OCI-LY3 (cell line): Measurements from ENCODE around the gene OMA1.

ENCODE experiments used
- CTCF ChIP-seq: fragments of 200-600, 300-600 bp; sonication (generic); IDR thresholded peaks from 2 replicates; pipeline ENCODE4 v1.5.1; 2014; ENCODE audit warnings: antibody characterized with exemption, low read length, low read depth
- EZH2phosphoT487 ChIP-seq: fragments of 200-600 bp; shearing (Covaris generic); IDR thresholded peaks from 2 replicates; pipeline ENCODE4 v1.6.1; 2018; ENCODE audit warnings: antibody characterized with exemption, mixed run types, low read depth

DNA sequence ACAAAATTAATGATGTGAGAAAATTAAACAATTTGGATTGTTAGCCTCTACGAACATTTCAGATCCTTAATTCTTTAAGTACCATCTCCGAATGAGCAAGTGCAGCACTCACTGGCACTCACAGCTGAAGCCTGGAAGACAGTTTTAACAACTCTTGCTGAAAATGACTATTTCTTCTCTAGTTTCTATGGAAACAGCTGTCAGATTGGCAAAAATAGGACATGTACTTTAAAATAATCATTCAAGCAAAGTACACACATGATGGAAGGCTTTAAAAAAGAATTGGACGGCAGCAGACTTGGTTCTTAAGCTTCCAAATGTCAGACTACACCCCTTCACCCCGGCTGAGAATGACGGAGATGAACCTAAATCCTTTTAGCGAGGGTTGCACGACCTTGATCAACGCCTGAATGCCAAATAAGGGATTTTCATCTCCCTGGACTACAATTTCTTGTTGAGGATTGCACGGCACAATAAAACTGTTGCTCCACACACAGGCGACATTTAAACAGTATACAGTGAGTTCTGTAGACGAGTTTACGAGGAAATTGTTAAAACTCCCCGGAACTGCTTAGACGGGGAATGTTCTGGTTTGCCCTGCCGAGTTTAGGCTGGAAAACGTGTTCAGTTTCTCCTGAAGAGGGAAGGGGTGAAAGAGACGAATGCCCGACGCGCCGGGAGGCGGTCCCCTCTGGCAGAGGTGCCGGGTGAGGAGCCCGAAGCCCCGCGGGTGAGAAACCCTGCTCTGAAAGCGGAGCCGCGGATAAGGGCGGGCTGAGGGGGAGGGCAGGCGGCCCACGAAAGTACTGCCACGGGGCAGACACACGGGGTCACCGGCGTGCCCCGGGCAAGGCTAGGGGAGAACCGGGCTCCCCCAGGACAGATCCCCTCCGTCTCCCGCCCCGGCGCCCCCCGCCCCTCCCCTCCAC lies 671 bp downstream of the OMA1 start:
- TF ChIP-seq CTCF = no peak
- TF ChIP-seq EZH2phosphoT487 = no peak
